Endothelial cell (in vitro differentiated cells): Measurements from ENCODE around the gene ARHGAP23. TPM values are rescaled to one million over a fixed set of nuclear protein-coding genes. Genes with fewer than 3 reads are reported as not detected.

Experiments used
- DNase-seq: peaks from one replicate; pipeline ENCODE4 v3.0.0; 2021; ENCODE audit warnings: low spot score
- H3K27ac Mint-ChIP-seq: one replicate; pipeline ENCODE4 v1.8.0; 2021; ENCODE audit warnings: mixed read lengths, inconsistent platforms; ENCODE audit not compliant: unreplicated experiment
- H3K27me3 Mint-ChIP-seq: one replicate; pipeline ENCODE4 v1.8.0; 2021; ENCODE audit warnings: mild to moderate bottlenecking, moderate library complexity, mixed read lengths, inconsistent platforms; ENCODE audit not compliant: unreplicated experiment
- H3K36me3 Mint-ChIP-seq: one replicate; pipeline ENCODE4 v1.8.0; 2021; ENCODE audit warnings: mild to moderate bottlenecking, low read depth, mixed read lengths, inconsistent platforms; ENCODE audit not compliant: unreplicated experiment
- H3K4me1 Mint-ChIP-seq: one replicate; pipeline ENCODE4 v1.8.0; 2021; ENCODE audit warnings: mild to moderate bottlenecking, mixed read lengths, inconsistent platforms; ENCODE audit not compliant: unreplicated experiment
- H3K4me3 Mint-ChIP-seq: one replicate; pipeline ENCODE4 v1.8.0; 2021; ENCODE audit warnings: mild to moderate bottlenecking, mixed read lengths, inconsistent platforms; ENCODE audit not compliant: unreplicated experiment
- H3K9me3 Mint-ChIP-seq: one replicate; pipeline ENCODE4 v1.8.0; 2021; ENCODE audit warnings: mixed read lengths, inconsistent platforms; ENCODE audit not compliant: unreplicated experiment
- total RNA-seq: library from RNA; stranded (reverse); fragmentation: NEBNext Ultra II Directional; extraction: Animal tissue kit (Norgen Biotek cat#: 25700); gene quantifications from one replicate; pipeline ENCODE4 v1.2.1, GENCODE V29; 2021; ENCODE audit not compliant: unreplicated experiment
- TF ChIP-seq, protein P1 (sequence below): fragments of 200-600 bp; sonication (generic); IDR thresholded peaks from one replicate; pipeline ENCODE4 v1.5.0; 2021; ENCODE audit warnings: antibody characterized with exemption; ENCODE audit not compliant: unreplicated experiment

The ARHGAP23 gene
- total RNA-seq, 1 donor from 2014 or later: 70.5 TPM

DNA sequence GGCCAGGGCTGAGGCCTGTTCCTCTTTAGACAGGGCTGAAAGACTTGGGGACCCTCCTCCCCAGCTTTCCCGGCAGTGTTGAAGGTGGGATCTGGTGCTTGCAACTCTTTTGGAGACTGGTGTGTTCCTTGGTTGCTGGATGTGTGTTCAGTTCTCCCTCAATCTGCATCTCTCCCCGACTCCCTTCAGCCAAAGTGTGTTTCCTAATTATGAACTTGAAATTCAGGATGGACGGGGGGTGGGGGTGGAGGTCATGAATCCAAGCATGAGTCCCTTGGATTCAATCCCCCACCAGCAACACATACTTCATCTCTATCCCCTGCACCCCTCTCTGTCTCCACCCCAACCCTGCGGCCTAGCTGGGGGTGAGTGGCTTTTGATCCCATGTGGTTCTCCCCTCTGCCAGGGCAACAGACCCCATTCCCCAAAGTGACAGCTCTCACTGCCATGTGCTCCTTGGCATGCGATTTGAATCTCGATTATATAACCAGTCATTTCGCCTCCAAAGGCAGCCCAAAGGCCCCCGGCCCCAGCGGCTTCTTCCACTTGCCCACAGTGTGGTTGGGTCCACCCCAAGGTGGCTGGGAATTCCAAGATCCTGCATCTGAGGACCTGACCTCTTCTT, 1.3 kb downstream of the ARHGAP23 start:
- peaks cover 21% of the 10 kb centered on the region for H3K27me3 Mint-ChIP-seq
- TF ChIP-seq, protein P1, sequence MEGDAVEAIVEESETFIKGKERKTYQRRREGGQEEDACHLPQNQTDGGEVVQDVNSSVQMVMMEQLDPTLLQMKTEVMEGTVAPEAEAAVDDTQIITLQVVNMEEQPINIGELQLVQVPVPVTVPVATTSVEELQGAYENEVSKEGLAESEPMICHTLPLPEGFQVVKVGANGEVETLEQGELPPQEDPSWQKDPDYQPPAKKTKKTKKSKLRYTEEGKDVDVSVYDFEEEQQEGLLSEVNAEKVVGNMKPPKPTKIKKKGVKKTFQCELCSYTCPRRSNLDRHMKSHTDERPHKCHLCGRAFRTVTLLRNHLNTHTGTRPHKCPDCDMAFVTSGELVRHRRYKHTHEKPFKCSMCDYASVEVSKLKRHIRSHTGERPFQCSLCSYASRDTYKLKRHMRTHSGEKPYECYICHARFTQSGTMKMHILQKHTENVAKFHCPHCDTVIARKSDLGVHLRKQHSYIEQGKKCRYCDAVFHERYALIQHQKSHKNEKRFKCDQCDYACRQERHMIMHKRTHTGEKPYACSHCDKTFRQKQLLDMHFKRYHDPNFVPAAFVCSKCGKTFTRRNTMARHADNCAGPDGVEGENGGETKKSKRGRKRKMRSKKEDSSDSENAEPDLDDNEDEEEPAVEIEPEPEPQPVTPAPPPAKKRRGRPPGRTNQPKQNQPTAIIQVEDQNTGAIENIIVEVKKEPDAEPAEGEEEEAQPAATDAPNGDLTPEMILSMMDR: no peak
- peak overlapping the region; percentile 76 for H3K27ac Mint-ChIP-seq
- H3K4me3 Mint-ChIP-seq: peak overlapping the region; percentile 94
- no peaks in the 10 kb centered on the region for H3K36me3 Mint-ChIP-seq
- no peaks in the 10 kb centered on the region for H3K9me3 Mint-ChIP-seq
- DNase-seq: no peak
- H3K4me1 Mint-ChIP-seq: peaks cover 47% of the 10 kb centered on the region

DNA sequence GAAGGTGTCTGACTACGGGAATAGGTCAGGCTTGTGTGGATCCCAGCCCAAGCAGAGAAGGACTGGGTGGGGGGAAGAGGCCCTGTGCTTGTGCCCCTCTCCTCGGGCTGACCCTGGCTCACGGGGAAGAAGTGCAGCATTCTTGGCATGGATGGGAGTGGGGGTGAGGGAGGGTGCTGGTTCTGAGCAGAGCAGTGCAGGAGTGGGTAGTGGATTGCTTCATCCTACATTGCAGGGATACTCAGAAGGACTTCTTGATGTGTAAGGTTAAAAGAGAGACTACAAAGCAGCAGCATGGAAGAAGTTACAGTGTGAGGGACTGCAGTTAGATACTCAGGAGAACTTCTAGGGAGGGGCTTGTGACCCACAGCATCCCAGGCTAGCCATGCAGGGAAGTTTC, 2.1 kb downstream of the ARHGAP23 start:
- Mint-ChIP-seq H3K27ac (no peak overlapping the region), H3K27me3 (peaks cover 20% of the 10 kb centered on the region), H3K36me3 (peaks cover 6% of the 10 kb centered on the region), H3K4me3 (peak overlapping the region; percentile 31), H3K9me3 (no peaks in the 10 kb centered on the region), H3K4me1 (peaks cover 46% of the 10 kb centered on the region)
- no peak for DNase-seq
- TF ChIP-seq, protein P1: no peak

DNA sequence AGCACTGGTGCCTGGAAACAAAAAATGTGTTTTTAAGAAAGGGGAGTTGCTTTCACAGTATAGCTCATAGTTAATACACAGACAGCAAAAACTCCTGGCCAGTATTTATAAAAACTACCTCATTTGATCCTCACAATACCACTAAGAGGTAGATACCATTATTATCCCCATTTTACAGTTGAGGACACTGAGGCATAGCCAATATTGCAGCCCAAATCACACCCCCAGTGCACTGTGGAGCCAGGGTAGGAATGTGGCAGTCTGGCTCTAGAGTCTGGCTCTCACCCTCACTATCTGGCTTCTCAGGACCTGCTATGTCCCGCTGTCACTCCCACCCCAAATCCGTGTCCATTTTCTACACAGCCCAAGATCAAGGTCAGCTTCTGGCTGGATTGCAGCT, 2.6 kb downstream of the ARHGAP23 start:
- Mint-ChIP-seq H3K4me1 (peaks cover 41% of the 10 kb centered on the region), H3K27ac (no peak overlapping the region), H3K36me3 (peaks cover 6% of the 10 kb centered on the region), H3K4me3 (no peak overlapping the region), H3K27me3 (peaks cover 20% of the 10 kb centered on the region), H3K9me3 (no peaks in the 10 kb centered on the region)
- TF ChIP-seq, protein P1: no peak
- DNase-seq: no peak

GRCh38 chr17:38431346-38432145, 3.3 kb downstream of the ARHGAP23 start:
- H3K4me3 Mint-ChIP-seq: no peak overlapping the region
- DNase-seq: no peak
- H3K9me3 Mint-ChIP-seq: no peaks in the 10 kb centered on the region
- H3K27ac Mint-ChIP-seq: no peak overlapping the region
- TF ChIP-seq, protein P1: no peak
- H3K36me3 Mint-ChIP-seq: peaks cover 6% of the 10 kb centered on the region
- peaks cover 20% of the 10 kb centered on the region for H3K27me3 Mint-ChIP-seq
- H3K4me1 Mint-ChIP-seq: peaks cover 37% of the 10 kb centered on the region

GRCh38 chr17:38434178-38434665, 6.0 kb downstream of the ARHGAP23 start:
- Mint-ChIP-seq H3K9me3 (no peaks in the 10 kb centered on the region), H3K36me3 (peaks cover 13% of the 10 kb centered on the region), H3K4me3 (no peak overlapping the region), H3K27me3 (peaks cover 17% of the 10 kb centered on the region), H3K4me1 (peaks cover 26% of the 10 kb centered on the region), H3K27ac (no peak overlapping the region)
- no peak for DNase-seq
- TF ChIP-seq, protein P1: no peak
